Heart right ventricle (tissue), 16 donors: ENCODE data around the gene ZFPM1. TPM values are rescaled to one million over a fixed set of nuclear protein-coding genes. Genes with fewer than 3 reads are reported as not detected.

ENCODE experiments used
- ATAC-seq, 8 donors: fragments of 200-7000 bp; cut with Tn5 transposase; one replicate each; pipeline ENCODE4 v1.9.1; 2020; ENCODE audit warnings: mild to moderate bottlenecking in 8 of 8, moderate library complexity in 8 of 8, moderate number of reproducible peaks in 1 of 8
- DNase-seq, 2 donors: peaks; one replicate each; pipeline ENCODE4 v3.0.0-alpha.2; 2020
- H3K27ac ChIP-seq, 10 donors: fragments of 200-600 bp; sonication (generic) in 2 of 10; one replicate each; pipeline versions ENCODE4 v1.5.0 to v1.8.0; 2020 to 2022; ENCODE audit warnings: mild to moderate bottlenecking in 3 of 10
- H3K27me3 ChIP-seq, 7 donors: fragments of 200-600 bp; one replicate each; pipeline ENCODE4 v1.8.0; 2021 to 2022; ENCODE audit warnings: mild to moderate bottlenecking in 2 of 7
- H3K36me3 ChIP-seq, 9 donors: fragments of 200-600 bp; sonication (generic) in 1 of 9; one replicate each; pipeline versions ENCODE4 v1.5.0 to v1.8.0; 2020 to 2022; ENCODE audit warnings: mild to moderate bottlenecking in 2 of 9
- H3K4me1 ChIP-seq, 9 donors: fragments of 200-600 bp; sonication (generic) in 1 of 9; one replicate each; pipeline versions ENCODE4 v1.5.0 to v1.8.0; 2020 to 2022; ENCODE audit warnings: mild to moderate bottlenecking in 4 of 9
- H3K4me3 ChIP-seq, 10 donors: fragments of 200-600 bp; sonication (generic) in 2 of 10; one replicate each; pipeline versions ENCODE4 v1.5.0 to v1.8.0; 2020 to 2022; ENCODE audit warnings: mild to moderate bottlenecking in 7 of 10, moderate library complexity in 2 of 10
- H3K9me3 ChIP-seq, 11 donors: fragments of 200-600 bp in 10 of 11; sonication (generic) in 2 of 11; one replicate each; pipeline versions ENCODE4 v1.5.0 to v1.8.0; 2013 to 2022; ENCODE audit warnings: mild to moderate bottlenecking in 2 of 11, control low read depth in 1 of 11, moderate library complexity in 1 of 11
- WGBS, 2 donors: extraction: QIAGEN DNeasy Blood & Tissue Kit; methylation state at CpG; one replicate each; pipeline ENCODE4 v1.1.7; 2013; ENCODE audit warnings: inconsistent platforms in 1 of 2; 5-methylcytosine and 5-hydroxymethylcytosine counted together
- intact Hi-C, 10 donors: fragments of 100-400 bp; cut with DNase I; formaldehyde crosslinking; loops; one replicate each; pipeline versions ENCODE4 v1.11.1 to v1.14.2; 2022
- microRNA-seq, 2 donors: library from miRNA; unstranded; fragments of <30 nt; microRNA quantifications; one replicate each; pipeline ENCODE4 v1.2.0, GENCODE V29; 2021
- polyA plus RNA-seq, 2 donors: library from polyadenylated mRNA; stranded (reverse); fragments of 200-250 nt; gene quantifications; one replicate each; pipeline ENCODE4 v1.2.3, GENCODE V29; 2013
- total RNA-seq, 10 donors: library from RNA; stranded (reverse); fragmentation: NEBNext Ultra II Directional in 3 of 10; extraction: Animal tissue kit (Norgen Biotek cat#: 25700) in 3 of 10; gene quantifications; one replicate each; pipeline versions ENCODE4 v1.2.1 to v1.2.4, GENCODE V29; 2021 to 2023
- TF ChIP-seq, protein P1 (sequence below), 9 donors: fragments of 200-600 bp; sonication (generic) in 2 of 9; IDR thresholded peaks; one replicate each; pipeline versions ENCODE4 v1.5.0 to v1.8.0; 2021 to 2022; ENCODE audit warnings: antibody characterized with exemption in 9 of 9, mild to moderate bottlenecking in 5 of 9, moderate library complexity in 1 of 9
- donor health status: Arrhythmogenic right ventricular cardiomyopathy.
- donor health status: ischemic (EF 13 %, LVEDD 7.1; RV severe dilation, severe dysfunction).
- donor health status: healthy with polysubstance abuse.
- donor health status: DM: no; HTN: yes; CAD: no.
- donor health status: DM: no; HTN: no; CAD: no.
- donor health status: ischemic (EF 25% LVEDD 6.9; RV normal size, moderate dysfunction).
- donor health status: ischemic (EF 25% LVEDD 5.7; RV mildly dilated, moderate dysfunction).
- donor health status: healthy.
- donor health status: DM: yes; HTN: yes; CAD: no.
- donor health status: Ischemic cardiomyopathy.
- donor health status: ischemic (EF 35%, LVEDD 5.7; RV mildly dilated, moderate dysfunction).
- donor health status: nonischemic (EF 11% LVEDD 7.7; RV severe dilation, severe dysfunction).
- donor health status: DM: yes; HTN: yes; CAD: no.
- donor health status: PGD.
- donor health status: ischemic (EF 29% LVEDD 5.4; RV normal size, mild dysfunction).
- donor health status: nonischemic (EF 23%, LVEDD 6.1; RV moderate dilation, normal function).

ZFPM1 gene
- total and polyA plus RNA-seq, 12 donors: 2.0 to 10.4 (median 4.4) TPM

DNA sequence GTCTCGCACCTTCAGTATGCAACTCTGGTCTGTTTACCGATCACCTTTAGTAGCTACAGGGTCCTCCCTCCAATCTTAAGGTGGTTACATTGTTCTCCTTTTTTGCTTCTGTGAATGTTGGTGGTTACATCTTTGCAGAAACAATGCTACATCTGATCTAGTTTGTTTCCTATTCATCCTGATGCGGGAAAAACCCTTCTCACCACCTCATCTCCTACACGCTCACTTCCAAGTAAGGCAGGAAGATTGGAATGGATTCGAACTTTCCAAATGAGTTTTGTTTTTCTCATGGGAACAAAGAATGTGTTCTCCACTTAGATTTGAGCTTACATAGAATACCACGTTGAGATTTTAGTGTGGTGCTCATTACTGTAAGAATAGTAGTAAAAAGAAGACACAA lies 131.6 kb downstream of the ZFPM1 start:
- WGBS, 2 donors: 73 to 79% methylated on average over 6 of the region's 6 CpGs
- no peak for ATAC-seq
- no peaks in the 10 kb centered on the region for H3K9me3 ChIP-seq
- peaks cover 0 to 87% (median 35%) of the 10 kb centered on the region in 9 donors for H3K36me3 ChIP-seq
- TF ChIP-seq, protein P1, sequence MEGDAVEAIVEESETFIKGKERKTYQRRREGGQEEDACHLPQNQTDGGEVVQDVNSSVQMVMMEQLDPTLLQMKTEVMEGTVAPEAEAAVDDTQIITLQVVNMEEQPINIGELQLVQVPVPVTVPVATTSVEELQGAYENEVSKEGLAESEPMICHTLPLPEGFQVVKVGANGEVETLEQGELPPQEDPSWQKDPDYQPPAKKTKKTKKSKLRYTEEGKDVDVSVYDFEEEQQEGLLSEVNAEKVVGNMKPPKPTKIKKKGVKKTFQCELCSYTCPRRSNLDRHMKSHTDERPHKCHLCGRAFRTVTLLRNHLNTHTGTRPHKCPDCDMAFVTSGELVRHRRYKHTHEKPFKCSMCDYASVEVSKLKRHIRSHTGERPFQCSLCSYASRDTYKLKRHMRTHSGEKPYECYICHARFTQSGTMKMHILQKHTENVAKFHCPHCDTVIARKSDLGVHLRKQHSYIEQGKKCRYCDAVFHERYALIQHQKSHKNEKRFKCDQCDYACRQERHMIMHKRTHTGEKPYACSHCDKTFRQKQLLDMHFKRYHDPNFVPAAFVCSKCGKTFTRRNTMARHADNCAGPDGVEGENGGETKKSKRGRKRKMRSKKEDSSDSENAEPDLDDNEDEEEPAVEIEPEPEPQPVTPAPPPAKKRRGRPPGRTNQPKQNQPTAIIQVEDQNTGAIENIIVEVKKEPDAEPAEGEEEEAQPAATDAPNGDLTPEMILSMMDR (IDR thresholded peaks at IDR 0.05): no peak
- H3K27me3 ChIP-seq: no peaks in the 10 kb centered on the region
- no peak overlapping the region for H3K27ac ChIP-seq
- no peak overlapping the region for H3K4me3 ChIP-seq
- no peak for DNase-seq
- no peaks in the 10 kb centered on the region for H3K4me1 ChIP-seq
- intact Hi-C loops: no loop called here

DNA sequence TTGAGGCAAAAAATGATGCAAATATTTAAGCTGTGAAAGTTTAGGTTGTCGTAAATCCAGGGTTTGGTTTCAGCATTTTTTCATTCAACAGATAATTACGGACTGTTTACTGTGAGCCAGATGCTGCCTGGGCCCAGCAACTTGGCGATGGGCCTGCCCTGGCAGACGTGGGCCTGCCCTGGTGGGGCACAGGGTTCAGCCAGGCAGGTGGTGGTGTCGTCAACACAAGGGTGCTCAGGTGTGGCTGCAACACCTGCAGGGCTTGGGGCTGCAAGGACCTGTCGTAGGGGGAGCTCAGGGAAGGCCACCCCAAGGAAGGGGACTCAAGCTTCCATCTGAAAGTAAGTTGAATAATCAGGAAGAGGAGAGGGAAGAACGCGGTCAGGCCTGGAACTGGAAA lies 132.2 kb downstream of the ZFPM1 start:
- Histone ChIP-seq H3K9me3 (no peaks in the 10 kb centered on the region), H3K27ac (no peak overlapping the region), H3K4me1 (no peaks in the 10 kb centered on the region), H3K36me3 (peaks cover 0 to 89% (median 37%) of the 10 kb centered on the region in 9 donors), H3K27me3 (no peaks in the 10 kb centered on the region), H3K4me3 (no peak overlapping the region)
- ATAC-seq: peak in 1 of 8 donors; percentile 10
- TF ChIP-seq, protein P1 (IDR thresholded peaks at IDR 0.05): no peak
- WGBS, 2 donors: 83 to 84% methylated on average over 8 of the region's 8 CpGs
- intact Hi-C loops: no loop called here
- DNase-seq: no peak

DNA sequence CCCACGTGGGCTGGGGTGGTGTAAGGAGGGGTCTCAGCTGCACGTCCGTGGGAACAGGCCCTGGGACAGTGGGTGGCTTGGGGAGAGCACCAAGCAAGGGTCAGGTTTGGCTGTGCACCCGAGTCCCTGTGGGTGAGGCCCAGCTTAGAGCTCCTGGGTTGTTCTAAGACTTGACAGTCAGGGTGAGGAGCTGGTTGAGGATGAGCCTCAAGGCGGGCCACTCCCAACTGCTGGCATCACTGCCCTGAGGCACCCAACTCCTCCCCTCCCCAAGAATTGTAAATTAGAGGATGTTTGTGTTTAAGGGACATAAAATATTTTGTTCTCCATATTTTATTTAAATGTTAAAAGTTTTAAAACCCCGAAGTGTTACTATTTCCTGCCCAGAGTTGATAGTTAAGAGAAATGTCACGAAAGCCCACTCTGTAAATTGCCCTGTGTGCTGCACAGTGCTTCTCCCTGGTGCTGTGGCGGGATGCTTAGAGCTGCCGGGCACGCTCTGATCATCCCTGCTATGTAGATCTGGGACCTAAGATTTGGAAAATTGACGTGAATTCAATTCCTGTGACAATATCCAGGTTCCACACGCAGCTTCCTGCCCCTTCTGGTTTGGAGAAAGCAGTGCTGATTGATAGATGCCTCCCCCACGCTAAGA lies 133.0 kb downstream of the ZFPM1 start:
- TF ChIP-seq, protein P1 (IDR thresholded peaks at IDR 0.05): no peak
- peaks cover 0 to 89% (median 40%) of the 10 kb centered on the region in 9 donors for H3K36me3 ChIP-seq
- intact Hi-C loops: no loop called here

More for the DNA sequence above, 133.0 kb downstream of the ZFPM1 start:
- no peak overlapping the region for H3K27ac ChIP-seq
- no peaks in the 10 kb centered on the region for H3K27me3 ChIP-seq
- no peaks in the 10 kb centered on the region for H3K9me3 ChIP-seq
- DNase-seq: no peak
- peaks cover 0 to 1% (median 0%) of the 10 kb centered on the region in 9 donors for H3K4me1 ChIP-seq
- H3K4me3 ChIP-seq: no peak overlapping the region
- 91 to 92% methylated on average over 13 of the region's 13 CpGs for WGBS, 2 donors
- ATAC-seq: no peak

Small RNAs within 50 kb of the gene (microRNA-seq; reads per million reads assigned to microRNA genes)
- 0 reads per million in 2 donors for gene MIR5189

Other genes starting within 250 kb of the ZFPM1 start
- 1 to 10 TPM in 6 of 10 donors, under 1 TPM in 4; 0.59 to 1.7 (median 1.0) TPM for gene ZNF469, start 70.3 kb upstream of the ZFPM1 start, total RNA-seq
- under 1 TPM; 0.23 to 0.73 TPM for gene ZNF469, start 70.3 kb upstream of the ZFPM1 start, polyA plus RNA-seq
- 10 to 100 TPM; 18.3 to 28.7 (median 22.0) TPM for gene ZC3H18, start 117.1 kb downstream of the ZFPM1 start, total RNA-seq
- gene ZC3H18, start 117.1 kb downstream of the ZFPM1 start, polyA plus RNA-seq: 10 to 100 TPM; 18.4 to 22.7 TPM
- gene IL17C, start 185.3 kb downstream of the ZFPM1 start, total RNA-seq: not detected
- not detected for gene IL17C, start 185.3 kb downstream of the ZFPM1 start, polyA plus RNA-seq
- gene CYBA, start 197.8 kb downstream of the ZFPM1 start, total RNA-seq: 100 to 1,000 TPM in 1 of 10 donors, 10 to 100 TPM in 9; 13.0 to 117 (median 27.7) TPM
- 10 to 100 TPM; 72.2 to 90.0 TPM for gene CYBA, start 197.8 kb downstream of the ZFPM1 start, polyA plus RNA-seq
- 10 to 100 TPM; 15.5 to 25.5 (median 20.2) TPM for gene MVD, start 209.8 kb downstream of the ZFPM1 start, total RNA-seq
- gene MVD, start 209.8 kb downstream of the ZFPM1 start, polyA plus RNA-seq: 10 to 100 TPM; 34.1 to 36.3 TPM
- gene SNAI3, start 233.2 kb downstream of the ZFPM1 start, total RNA-seq: 1 to 10 TPM in 7 of 10 donors, under 1 TPM in 3; 0.21 to 8.6 (median 1.1) TPM
- 1 to 10 TPM; 2.3 to 4.5 TPM for gene SNAI3, start 233.2 kb downstream of the ZFPM1 start, polyA plus RNA-seq